ENCODE data around the gene ACLY.
"Not testable (repeated sequence)": the region's sequence is repeated elsewhere in the genome, so short reads cannot be mapped to it uniquely, and the experiment has no call there.

ACLY gene

DNA sequence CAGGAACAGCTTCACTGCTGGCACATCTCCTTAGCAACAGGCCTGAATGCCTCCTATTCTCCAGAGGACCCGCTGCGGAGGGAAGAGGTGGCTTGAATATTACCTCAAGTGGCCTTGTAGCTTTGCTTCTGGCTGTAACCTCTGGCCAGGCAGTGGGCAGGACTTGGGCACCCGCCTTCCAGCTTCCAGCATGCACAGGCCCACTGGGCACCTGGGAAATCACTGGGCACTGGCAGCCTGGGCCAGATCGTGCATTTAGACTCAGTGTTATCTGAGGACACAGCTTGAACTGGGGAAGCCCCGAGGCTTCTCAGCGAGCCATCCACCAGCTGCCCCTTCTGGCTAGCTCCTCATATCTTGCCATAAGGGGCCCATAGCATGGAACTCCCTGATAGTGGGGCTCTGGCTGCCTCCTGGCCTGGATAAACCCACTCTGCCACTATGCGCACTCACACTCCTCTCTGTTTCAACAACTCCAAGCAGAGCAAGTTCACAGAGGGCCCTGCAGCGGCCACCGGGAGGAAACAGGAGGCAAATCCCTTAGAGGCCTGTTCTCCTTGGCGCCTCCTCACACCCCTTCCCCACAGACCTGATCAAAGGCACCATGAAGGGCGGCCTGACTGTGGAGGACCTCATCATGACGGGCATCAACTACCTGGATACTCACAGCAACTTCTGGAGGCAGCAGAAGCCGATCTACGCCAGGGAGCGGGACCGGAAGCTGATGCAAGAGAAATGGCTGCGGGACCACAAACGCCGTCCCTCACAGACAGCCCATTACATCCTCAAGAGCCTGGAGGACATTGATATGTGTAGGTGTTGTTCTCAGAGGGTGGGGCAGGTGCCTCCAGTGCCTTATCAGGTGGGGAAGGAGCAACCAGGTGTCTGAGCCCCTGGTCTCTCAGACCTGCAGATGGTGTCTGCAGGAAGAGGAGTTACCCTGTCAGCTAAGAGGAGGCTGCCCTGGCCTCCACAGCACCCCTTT lies 19.5 kb upstream of the ACLY start:
- Histone ChIP-seq H3K4me1 (ENCODE audit: control insufficient read depth, insufficient read depth, low read length, poor library complexity, severe bottlenecking) (no peaks in the 10 kb centered on the region), H3K9me3 (ENCODE audit: control insufficient read depth, low read length) (no peaks in the 10 kb centered on the region), H3K27ac (ENCODE audit: low read depth, low read length, severe bottlenecking) (no peak overlapping the region), H3K36me3 (ENCODE audit: control insufficient read depth, insufficient read depth, low read length) (peaks cover 9% of the 10 kb centered on the region), H3K4me3 (ENCODE audit: extremely low read depth, insufficient read depth, low read length, poor library complexity, severe bottlenecking) (no peak overlapping the region)
- WGBS, 2 experiments (ENCODE audit: insufficient coverage in 2 of 2): 92% methylated on average over 11 to 13 of the region's 19 CpGs

DNA sequence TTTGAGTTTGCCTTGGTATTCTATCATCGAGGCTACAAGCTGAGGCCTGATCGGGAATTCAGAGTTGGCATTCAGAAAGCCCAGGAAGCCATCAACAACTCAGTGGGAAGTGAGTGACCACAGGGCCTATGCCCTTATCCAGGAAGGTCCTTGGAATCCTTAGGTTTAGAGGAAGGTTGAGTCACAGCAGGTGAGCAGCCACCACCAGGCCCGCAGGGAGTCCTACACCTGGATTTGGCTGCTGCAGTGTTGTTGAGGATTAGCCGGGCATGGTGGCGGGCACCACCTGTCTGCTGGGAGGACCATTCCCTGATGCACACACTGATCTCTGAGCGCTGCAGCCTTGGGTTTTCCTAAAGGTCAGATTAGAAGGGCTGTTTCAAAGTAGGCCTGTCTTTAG lies 16.9 kb upstream of the ACLY start:
- Histone ChIP-seq H3K4me1 (ENCODE audit: control insufficient read depth, insufficient read depth, low read length, poor library complexity, severe bottlenecking) (peaks cover 2% of the 10 kb centered on the region), H3K27ac (ENCODE audit: low read depth, low read length, severe bottlenecking) (no peak overlapping the region), H3K4me3 (ENCODE audit: extremely low read depth, insufficient read depth, low read length, poor library complexity, severe bottlenecking) (no peak overlapping the region), H3K36me3 (ENCODE audit: control insufficient read depth, insufficient read depth, low read length) (peaks cover 9% of the 10 kb centered on the region), H3K9me3 (ENCODE audit: control insufficient read depth, low read length) (no peaks in the 10 kb centered on the region)
- WGBS, 2 experiments (ENCODE audit: insufficient coverage in 2 of 2): 95 to 99% methylated on average over 5 to 6 of the region's 6 CpGs

DNA sequence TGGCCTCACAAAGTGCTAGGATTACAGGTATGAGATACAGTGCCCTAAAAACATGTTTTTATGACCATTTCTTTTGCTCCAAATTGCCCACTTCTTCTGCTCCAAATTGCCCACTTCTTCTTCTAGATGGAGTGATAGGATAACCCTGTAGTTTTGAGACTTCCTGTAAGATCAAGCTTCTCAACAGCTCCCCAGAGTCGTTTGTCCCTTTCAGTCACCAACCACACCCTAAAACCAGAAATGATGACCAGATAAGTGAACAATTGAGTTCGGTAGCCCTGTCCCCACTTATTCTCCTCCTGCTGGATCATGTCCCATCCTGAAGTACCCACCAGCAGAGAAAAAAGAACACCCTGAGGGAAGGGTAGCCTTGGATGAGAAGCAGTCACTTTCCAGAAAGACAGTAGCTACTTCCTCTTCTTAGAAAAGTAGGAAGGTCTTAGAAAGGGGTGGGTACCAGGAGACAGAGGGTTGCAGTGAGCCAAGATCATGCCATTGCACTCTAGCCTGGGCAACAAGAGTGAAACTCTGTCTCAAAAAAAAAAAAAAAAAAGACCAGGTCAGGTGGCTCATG lies 14.2 kb upstream of the ACLY start:
- peaks cover 9% of the 10 kb centered on the region for H3K36me3 ChIP-seq (ENCODE audit: control insufficient read depth, insufficient read depth, low read length)
- H3K27ac ChIP-seq (ENCODE audit: low read depth, low read length, severe bottlenecking): no peak overlapping the region
- H3K9me3 ChIP-seq (ENCODE audit: control insufficient read depth, low read length): no peaks in the 10 kb centered on the region
- no peak overlapping the region for H3K4me3 ChIP-seq (ENCODE audit: extremely low read depth, insufficient read depth, low read length, poor library complexity, severe bottlenecking)
- 92% methylated on average over 2 of the region's 2 CpGs; no CpG with 5 or more reads in 1 of the 2 experiments for WGBS, 2 experiments (ENCODE audit: insufficient coverage in 2 of 2)
- H3K4me1 ChIP-seq (ENCODE audit: control insufficient read depth, insufficient read depth, low read length, poor library complexity, severe bottlenecking): peaks cover 8% of the 10 kb centered on the region

DNA sequence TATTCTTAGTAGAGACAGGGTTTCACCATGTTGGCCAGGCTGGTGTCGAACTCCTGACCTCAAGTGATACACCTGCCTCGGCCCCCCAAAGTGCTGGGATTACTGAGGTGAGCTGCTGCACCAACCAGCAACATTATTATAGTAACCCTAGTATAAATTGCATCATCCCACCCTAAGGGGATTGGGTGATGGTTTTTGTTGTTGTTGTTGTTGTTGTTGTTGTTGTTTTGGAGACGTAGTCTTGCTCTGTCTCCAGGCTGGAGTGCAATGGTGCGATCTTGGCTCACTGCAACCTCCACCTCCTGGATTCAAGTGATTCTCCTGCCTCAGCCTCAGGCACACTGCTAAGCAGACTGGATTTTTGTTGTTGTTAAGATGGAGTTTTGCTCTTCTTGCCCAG lies 13.0 kb upstream of the ACLY start:
- WGBS, 2 experiments (ENCODE audit: insufficient coverage in 2 of 2): 83 to 95% methylated on average over 1 to 3 of the region's 4 CpGs
- H3K4me3 ChIP-seq (ENCODE audit: extremely low read depth, insufficient read depth, low read length, poor library complexity, severe bottlenecking); H3K9me3 ChIP-seq (ENCODE audit: control insufficient read depth, low read length); H3K36me3 ChIP-seq (ENCODE audit: control insufficient read depth, insufficient read depth, low read length); H3K4me1 ChIP-seq (ENCODE audit: control insufficient read depth, insufficient read depth, low read length, poor library complexity, severe bottlenecking); H3K27ac ChIP-seq (ENCODE audit: low read depth, low read length, severe bottlenecking): not testable (repeated sequence)

DNA sequence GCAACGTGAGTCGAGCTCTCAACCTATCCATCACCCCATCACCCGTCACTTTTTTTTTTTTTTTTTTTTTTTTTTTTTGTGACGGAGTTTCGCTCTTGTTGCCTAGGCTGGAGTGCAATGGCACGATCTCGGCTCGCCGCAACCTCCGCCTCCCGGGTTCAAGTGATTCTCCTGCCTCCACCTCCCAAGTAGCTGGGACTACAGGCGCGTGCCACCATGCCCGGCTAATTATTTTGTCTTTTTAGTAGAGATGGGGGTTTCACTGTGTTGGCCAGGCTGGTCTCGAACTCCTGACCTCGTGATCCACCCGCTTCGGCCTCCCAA lies 12.0 kb upstream of the ACLY start:
- H3K9me3 ChIP-seq (ENCODE audit: control insufficient read depth, low read length); H3K36me3 ChIP-seq (ENCODE audit: control insufficient read depth, insufficient read depth, low read length); H3K4me1 ChIP-seq (ENCODE audit: control insufficient read depth, insufficient read depth, low read length, poor library complexity, severe bottlenecking): not testable (repeated sequence)
- H3K4me3 ChIP-seq (ENCODE audit: extremely low read depth, insufficient read depth, low read length, poor library complexity, severe bottlenecking): peak overlapping the region; percentile 53
- WGBS, 2 experiments (ENCODE audit: insufficient coverage in 2 of 2): 78 to 90% methylated on average over 4 of the region's 18 CpGs
- H3K27ac ChIP-seq (ENCODE audit: low read depth, low read length, severe bottlenecking): peak overlapping the region; percentile 92

DNA sequence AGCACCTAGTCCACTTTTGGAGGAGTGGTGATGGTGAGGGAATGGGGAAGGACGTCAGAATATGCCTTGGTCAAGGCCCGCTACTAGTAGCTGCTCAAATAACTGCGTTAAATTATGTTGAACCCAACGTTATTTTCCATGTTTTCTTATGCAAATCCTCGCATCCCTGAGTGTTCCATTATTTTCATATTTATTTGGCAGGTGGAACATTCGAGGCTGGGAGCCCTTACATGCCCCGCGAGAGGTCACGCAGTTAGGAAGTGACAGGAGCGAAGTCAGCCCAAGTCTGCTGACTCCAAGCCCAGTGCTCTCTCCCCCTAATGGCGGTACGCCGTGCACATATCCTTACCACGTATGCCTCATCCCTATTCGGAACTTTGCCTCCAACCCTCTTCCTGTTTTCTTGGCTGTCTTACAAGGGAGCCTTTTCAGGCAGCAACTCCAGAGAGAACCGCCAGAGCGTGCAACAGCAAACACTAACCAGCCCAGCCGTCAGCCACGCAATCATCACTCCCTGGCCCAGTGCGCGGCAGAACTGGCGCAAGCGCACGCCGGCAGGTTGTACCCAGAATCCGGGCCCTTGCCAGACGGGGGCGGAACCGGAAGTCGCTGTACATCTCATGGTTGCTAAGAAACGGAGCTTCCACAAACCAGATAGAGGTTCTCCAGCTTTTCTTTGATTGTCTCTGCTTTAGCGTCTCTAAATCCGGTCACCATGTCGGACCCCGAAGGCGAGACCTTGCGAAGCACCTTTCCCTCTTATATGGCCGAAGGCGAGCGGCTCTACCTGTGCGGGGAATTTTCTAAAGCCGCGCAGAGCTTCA lies 11.5 kb upstream of the ACLY start, which contains the start of gene ODAD4:
Gene ODAD4 (plus strand): TSS at position 609 of the 824 bp plus-strand sequence. CDS start 107 bp downstream, at position 716.
- Histone ChIP-seq H3K36me3 (ENCODE audit: control insufficient read depth, insufficient read depth, low read length) (peaks cover 2% of the 10 kb centered on the region), H3K4me3 (ENCODE audit: extremely low read depth, insufficient read depth, low read length, poor library complexity, severe bottlenecking) (peak within 1 kb of the TSS; percentile 53), H3K9me3 (ENCODE audit: control insufficient read depth, low read length) (no peaks in the 10 kb centered on the region), H3K4me1 (ENCODE audit: control insufficient read depth, insufficient read depth, low read length, poor library complexity, severe bottlenecking) (peaks cover 8% of the 10 kb centered on the region), H3K27ac (ENCODE audit: low read depth, low read length, severe bottlenecking) (peak within 1 kb of the TSS; percentile 92)
- 0 to 1% methylated on average over 29 to 38 of the region's 43 CpGs for WGBS, 2 experiments (ENCODE audit: insufficient coverage in 2 of 2)

DNA sequence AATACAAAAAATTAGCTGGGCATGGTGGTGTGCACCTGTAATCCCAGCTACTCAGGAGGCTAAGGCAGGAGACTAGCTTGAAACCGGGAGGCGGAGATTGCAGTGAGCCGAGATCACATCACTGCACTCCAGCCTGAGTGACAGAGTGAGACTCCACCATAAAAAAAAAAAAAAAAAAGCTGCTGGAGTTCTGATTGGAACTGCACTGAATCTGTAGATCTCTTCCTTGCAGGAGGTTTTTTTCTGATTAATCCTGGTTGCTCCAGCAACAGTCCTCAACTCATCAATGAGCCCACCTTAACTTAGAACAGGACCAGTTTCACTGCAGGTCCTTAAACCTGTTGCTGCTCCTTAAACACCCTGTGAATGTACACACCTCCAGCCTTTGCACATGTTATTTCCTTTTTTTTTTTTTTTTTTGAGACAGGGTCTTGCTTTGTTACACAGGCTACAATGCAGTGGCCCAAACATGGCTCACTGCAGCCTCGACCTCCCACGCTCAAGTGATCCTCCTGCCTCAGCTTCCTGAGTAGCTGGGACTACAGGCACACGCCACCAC lies 10.0 kb upstream of the ACLY start:
- Histone ChIP-seq H3K27ac (ENCODE audit: low read depth, low read length, severe bottlenecking) (no peak overlapping the region), H3K36me3 (ENCODE audit: control insufficient read depth, insufficient read depth, low read length) (no peaks in the 10 kb centered on the region), H3K4me1 (ENCODE audit: control insufficient read depth, insufficient read depth, low read length, poor library complexity, severe bottlenecking) (peaks cover 8% of the 10 kb centered on the region), H3K4me3 (ENCODE audit: extremely low read depth, insufficient read depth, low read length, poor library complexity, severe bottlenecking) (no peak overlapping the region), H3K9me3 (ENCODE audit: control insufficient read depth, low read length) (no peaks in the 10 kb centered on the region)
- 73 to 90% methylated on average over 3 to 4 of the region's 6 CpGs for WGBS, 2 experiments (ENCODE audit: insufficient coverage in 2 of 2)

DNA sequence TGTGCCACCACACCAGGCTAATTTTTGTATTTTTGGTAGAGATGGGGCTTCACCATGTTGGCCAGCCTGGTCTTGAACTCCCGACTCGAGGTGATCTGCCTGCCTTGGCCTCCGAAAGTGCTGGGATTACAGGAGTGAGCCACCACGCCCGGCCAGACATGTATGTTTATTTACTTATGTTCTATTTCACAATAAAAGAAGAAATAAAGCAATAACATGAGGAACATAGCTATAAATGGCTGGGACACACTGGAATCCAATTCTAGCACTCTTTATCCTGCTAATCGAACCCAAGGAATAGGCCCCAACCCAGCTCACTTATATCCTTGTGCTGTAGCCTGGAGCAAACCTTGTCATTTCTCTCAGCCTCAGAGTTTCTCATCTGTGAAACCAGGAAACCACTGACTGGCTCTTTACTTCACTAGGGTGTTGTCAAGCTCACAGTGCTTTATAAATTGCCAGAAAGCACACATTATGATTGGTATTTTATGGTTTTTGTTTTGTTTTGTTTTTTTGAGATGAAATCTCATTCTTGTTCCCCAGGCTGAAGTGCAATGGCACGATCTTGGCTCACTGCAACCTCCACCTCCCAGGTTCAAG lies 7.3 kb upstream of the ACLY start:
- 92 to 100% methylated on average over 1 of the region's 7 CpGs for WGBS, 2 experiments (ENCODE audit: insufficient coverage in 2 of 2)
- no peaks in the 10 kb centered on the region for H3K9me3 ChIP-seq (ENCODE audit: control insufficient read depth, low read length)
- H3K36me3 ChIP-seq (ENCODE audit: control insufficient read depth, insufficient read depth, low read length): no peaks in the 10 kb centered on the region
- H3K4me3 ChIP-seq (ENCODE audit: extremely low read depth, insufficient read depth, low read length, poor library complexity, severe bottlenecking): no peak overlapping the region
- no peak overlapping the region for H3K27ac ChIP-seq (ENCODE audit: low read depth, low read length, severe bottlenecking)
- peaks cover 6% of the 10 kb centered on the region for H3K4me1 ChIP-seq (ENCODE audit: control insufficient read depth, insufficient read depth, low read length, poor library complexity, severe bottlenecking)

DNA sequence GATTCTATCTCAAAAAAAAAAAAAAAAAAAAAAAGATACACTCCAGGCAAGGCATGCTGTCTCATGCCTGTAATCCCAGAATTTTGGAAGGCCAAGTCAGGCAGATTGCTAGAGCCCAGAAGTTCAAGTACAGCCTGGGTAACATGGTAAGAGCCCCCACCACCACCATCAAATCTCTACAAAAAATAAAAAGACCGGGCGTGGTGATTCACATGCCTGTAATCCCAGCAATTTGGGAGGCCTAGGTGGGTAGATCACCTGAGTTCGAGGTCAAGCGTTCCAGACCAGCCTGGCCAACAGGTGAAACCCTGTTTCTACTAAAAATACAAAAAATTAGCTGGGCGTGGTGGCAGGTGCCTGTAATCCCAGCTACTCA lies 1.8 kb upstream of the ACLY start:
- Histone ChIP-seq H3K4me1 (ENCODE audit: control insufficient read depth, insufficient read depth, low read length, poor library complexity, severe bottlenecking) (peaks cover 23% of the 10 kb centered on the region), H3K36me3 (ENCODE audit: control insufficient read depth, insufficient read depth, low read length) (peaks cover 17% of the 10 kb centered on the region), H3K27ac (ENCODE audit: low read depth, low read length, severe bottlenecking) (no peak overlapping the region), H3K9me3 (ENCODE audit: control insufficient read depth, low read length) (no peaks in the 10 kb centered on the region), H3K4me3 (ENCODE audit: extremely low read depth, insufficient read depth, low read length, poor library complexity, severe bottlenecking) (no peak overlapping the region)
- WGBS, 2 experiments (ENCODE audit: insufficient coverage in 2 of 2): 88 to 100% methylated on average over 5 of the region's 5 CpGs
